GM12891 (cell line): ENCODE results near the gene SCUBE1.

Experiments
- POLR2A ChIP-seq: IDR thresholded peaks from 2 replicates; pipeline ENCODE4 v1.6.1; 2011; ENCODE audit warnings: low read depth, low read length, control low read depth
- POLR2AphosphoS5 ChIP-seq: IDR thresholded peaks from 2 replicates; pipeline ENCODE4 v1.6.1; 2011; ENCODE audit warnings: low read depth, low read length, control low read depth

DNA sequence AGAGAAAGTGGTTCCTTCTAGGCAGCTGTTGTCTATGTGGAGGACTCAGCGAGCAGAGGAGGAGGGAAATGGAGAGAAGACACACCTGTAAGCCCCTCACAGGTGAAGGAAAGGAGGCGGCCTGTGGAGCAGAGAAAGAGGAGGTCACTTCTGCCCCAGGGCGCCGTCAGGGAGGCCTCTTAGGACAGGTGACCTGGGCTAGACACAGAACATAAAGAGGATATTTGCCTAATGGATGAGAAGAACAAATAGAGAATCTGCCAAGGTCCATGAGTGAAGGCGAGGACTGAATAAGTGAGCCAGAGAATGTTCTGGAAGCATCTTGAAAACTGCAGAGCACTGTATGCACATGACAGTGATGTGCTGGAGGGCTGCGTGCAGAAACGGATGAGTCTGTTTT, 2.2 kb upstream of the SCUBE1 start:
- no peak for TF ChIP-seq POLR2AphosphoS5
- no peak for TF ChIP-seq POLR2A
